ENCODE results near the gene USH2A.

The USH2A gene

DNA sequence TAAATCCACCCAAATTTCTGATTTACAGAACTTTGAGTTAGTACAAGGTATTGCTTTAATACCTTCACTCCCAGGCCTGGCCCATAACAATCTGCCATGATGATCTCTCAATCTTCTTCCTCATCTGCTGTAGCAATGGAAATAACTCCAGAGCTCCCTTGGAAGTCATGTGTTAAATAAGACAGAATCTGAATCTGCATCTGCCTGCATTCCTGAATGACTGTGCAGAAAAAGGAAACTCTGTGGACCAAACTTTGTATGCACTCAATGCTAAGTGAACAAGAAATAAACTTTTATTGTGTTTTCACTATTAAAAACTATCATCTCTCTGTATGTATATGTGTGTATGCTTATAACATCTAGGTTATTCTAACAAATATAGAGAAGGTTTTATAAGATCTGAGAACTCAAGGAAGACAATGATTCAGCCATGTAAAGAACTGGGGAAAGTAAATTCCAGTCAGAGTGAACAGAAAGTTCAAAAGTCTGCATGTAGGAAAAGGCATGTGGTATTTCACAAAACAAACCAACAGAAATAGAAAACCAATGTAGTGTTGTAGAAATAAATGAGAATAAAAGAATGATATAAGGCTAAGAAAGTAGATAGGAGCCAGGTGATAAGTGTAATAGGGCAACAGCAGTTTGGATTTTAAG is 390.2 kb downstream of the USH2A start:
- H3K36me3 ChIP-seq (ENCODE audit: insufficient read depth, low read length), result no peaks in the 10 kb centered on the region
- H3K4me3 ChIP-seq (ENCODE audit: low read length, poor library complexity, severe bottlenecking), result no peak overlapping the region
- no peaks in the 10 kb centered on the region for H3K27me3 ChIP-seq (ENCODE audit: insufficient read depth, low read length, poor library complexity, severe bottlenecking)
- no peaks in the 10 kb centered on the region for H3K9me3 ChIP-seq (ENCODE audit: insufficient read depth, low read depth, low read length)
- no peaks in the 10 kb centered on the region for H3K79me2 ChIP-seq (ENCODE audit: insufficient read depth, low read length)
- no peaks in the 10 kb centered on the region for H4K20me1 ChIP-seq (ENCODE audit: insufficient read depth, low read length, poor library complexity, severe bottlenecking)
- no peaks in the 10 kb centered on the region for H3K4me1 ChIP-seq (ENCODE audit: insufficient read depth, low read length, poor library complexity, severe bottlenecking)
- no peak overlapping the region for H3K9ac ChIP-seq (ENCODE audit: low read depth, low read length, poor library complexity, severe bottlenecking)
- no peak overlapping the region for H2AFZ ChIP-seq (ENCODE audit: low read length)
- H3K9me2 ChIP-seq (replicated peaks; ENCODE audit: low read depth, low read length), result no peaks in the 10 kb centered on the region
- TF ChIP-seq, protein P1, sequence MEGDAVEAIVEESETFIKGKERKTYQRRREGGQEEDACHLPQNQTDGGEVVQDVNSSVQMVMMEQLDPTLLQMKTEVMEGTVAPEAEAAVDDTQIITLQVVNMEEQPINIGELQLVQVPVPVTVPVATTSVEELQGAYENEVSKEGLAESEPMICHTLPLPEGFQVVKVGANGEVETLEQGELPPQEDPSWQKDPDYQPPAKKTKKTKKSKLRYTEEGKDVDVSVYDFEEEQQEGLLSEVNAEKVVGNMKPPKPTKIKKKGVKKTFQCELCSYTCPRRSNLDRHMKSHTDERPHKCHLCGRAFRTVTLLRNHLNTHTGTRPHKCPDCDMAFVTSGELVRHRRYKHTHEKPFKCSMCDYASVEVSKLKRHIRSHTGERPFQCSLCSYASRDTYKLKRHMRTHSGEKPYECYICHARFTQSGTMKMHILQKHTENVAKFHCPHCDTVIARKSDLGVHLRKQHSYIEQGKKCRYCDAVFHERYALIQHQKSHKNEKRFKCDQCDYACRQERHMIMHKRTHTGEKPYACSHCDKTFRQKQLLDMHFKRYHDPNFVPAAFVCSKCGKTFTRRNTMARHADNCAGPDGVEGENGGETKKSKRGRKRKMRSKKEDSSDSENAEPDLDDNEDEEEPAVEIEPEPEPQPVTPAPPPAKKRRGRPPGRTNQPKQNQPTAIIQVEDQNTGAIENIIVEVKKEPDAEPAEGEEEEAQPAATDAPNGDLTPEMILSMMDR (conservative IDR thresholded peaks at IDR 0.05; ENCODE audit: low read length), result no peak
- no peak for TF ChIP-seq EZH2phosphoT487 (IDR thresholded peaks at IDR 0.05; ENCODE audit: borderline replicate concordance)
- H3F3A ChIP-seq (ENCODE audit: low read depth), result no peaks in the 10 kb centered on the region
- no peak overlapping the region for H3K4me2 ChIP-seq (ENCODE audit: low read depth, low read length, poor library complexity, severe bottlenecking)

DNA sequence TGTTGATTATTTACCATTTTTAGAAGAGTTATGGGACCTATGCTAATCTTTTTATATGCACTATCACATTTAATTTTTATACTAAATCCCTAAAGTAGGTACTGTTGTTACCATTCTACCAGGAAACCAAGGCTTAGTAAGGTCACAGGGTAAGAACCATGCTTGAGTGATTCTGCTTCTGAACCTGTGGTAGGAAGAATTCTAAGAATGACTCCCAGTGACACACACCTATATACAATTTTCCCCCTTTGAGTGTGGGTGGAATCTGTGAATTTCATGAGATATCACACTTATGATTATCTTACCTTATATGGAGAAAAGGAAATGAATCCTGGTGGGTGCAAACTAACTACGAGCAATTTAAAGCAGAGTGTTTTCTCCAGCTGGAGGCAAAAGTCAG is 391.0 kb downstream of the USH2A start:
- H3K36me3 ChIP-seq (ENCODE audit: insufficient read depth, low read length), result no peaks in the 10 kb centered on the region
- no peak overlapping the region for H3K4me2 ChIP-seq (ENCODE audit: low read depth, low read length, poor library complexity, severe bottlenecking)
- no peaks in the 10 kb centered on the region for H3K79me2 ChIP-seq (ENCODE audit: insufficient read depth, low read length)
- H3K9me3 ChIP-seq (ENCODE audit: insufficient read depth, low read depth, low read length), result no peaks in the 10 kb centered on the region
- no peak overlapping the region for H3K9ac ChIP-seq (ENCODE audit: low read depth, low read length, poor library complexity, severe bottlenecking)
- no peaks in the 10 kb centered on the region for H3K9me2 ChIP-seq (replicated peaks; ENCODE audit: low read depth, low read length)
- H4K20me1 ChIP-seq (ENCODE audit: insufficient read depth, low read length, poor library complexity, severe bottlenecking), result no peaks in the 10 kb centered on the region
- no peak for TF ChIP-seq EZH2phosphoT487 (IDR thresholded peaks at IDR 0.05; ENCODE audit: borderline replicate concordance)
- TF ChIP-seq, protein P1 (conservative IDR thresholded peaks at IDR 0.05; ENCODE audit: low read length), result no peak
- no peaks in the 10 kb centered on the region for H3F3A ChIP-seq (ENCODE audit: low read depth)
- no peak overlapping the region for H2AFZ ChIP-seq (ENCODE audit: low read length)
- no peak overlapping the region for H3K4me3 ChIP-seq (ENCODE audit: low read length, poor library complexity, severe bottlenecking)
- H3K4me1 ChIP-seq (ENCODE audit: insufficient read depth, low read length, poor library complexity, severe bottlenecking), result no peaks in the 10 kb centered on the region
- no peaks in the 10 kb centered on the region for H3K27me3 ChIP-seq (ENCODE audit: insufficient read depth, low read length, poor library complexity, severe bottlenecking)

DNA sequence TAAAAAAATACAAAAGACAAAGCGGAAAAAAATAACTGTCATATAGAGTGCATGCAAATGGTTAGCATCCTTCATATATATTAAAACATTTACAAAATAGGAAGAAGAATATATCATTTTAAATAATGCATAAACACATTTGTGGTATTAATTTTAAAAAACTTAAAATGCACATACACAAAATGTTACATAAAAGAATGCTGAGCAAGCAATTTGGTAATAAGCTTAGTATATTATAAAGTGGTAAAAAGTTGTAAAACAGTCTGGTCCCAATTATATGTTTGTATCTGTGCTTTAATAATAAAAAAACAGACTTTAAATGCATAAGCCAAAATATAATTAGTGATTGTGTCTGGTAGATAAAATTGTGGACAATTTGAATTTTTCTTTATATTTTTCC is 394.6 kb downstream of the USH2A start:
- Histone ChIP-seq H3K27me3 (ENCODE audit: insufficient read depth, low read length, poor library complexity, severe bottlenecking) (no peaks in the 10 kb centered on the region), H3K9me3 (ENCODE audit: insufficient read depth, low read depth, low read length) (no peaks in the 10 kb centered on the region), H3K36me3 (ENCODE audit: insufficient read depth, low read length) (no peaks in the 10 kb centered on the region), H2AFZ (ENCODE audit: low read length) (no peak overlapping the region), H3K9me2 (replicated peaks; ENCODE audit: low read depth, low read length) (no peaks in the 10 kb centered on the region), H3K79me2 (ENCODE audit: insufficient read depth, low read length) (no peaks in the 10 kb centered on the region), H3K4me2 (ENCODE audit: low read depth, low read length, poor library complexity, severe bottlenecking) (no peak overlapping the region), H3K4me3 (ENCODE audit: low read length, poor library complexity, severe bottlenecking) (no peak overlapping the region), H3F3A (ENCODE audit: low read depth) (no peaks in the 10 kb centered on the region), H3K4me1 (ENCODE audit: insufficient read depth, low read length, poor library complexity, severe bottlenecking) (no peaks in the 10 kb centered on the region), H4K20me1 (ENCODE audit: insufficient read depth, low read length, poor library complexity, severe bottlenecking) (no peaks in the 10 kb centered on the region), H3K9ac (ENCODE audit: low read depth, low read length, poor library complexity, severe bottlenecking) (no peak overlapping the region)
- TF ChIP-seq EZH2phosphoT487 (IDR thresholded peaks at IDR 0.05; ENCODE audit: borderline replicate concordance), result no peak
- TF ChIP-seq, protein P1 (conservative IDR thresholded peaks at IDR 0.05; ENCODE audit: low read length), result no peak
